H1 (cell line): Measurements from ENCODE around the gene GNB5. TPM values are rescaled to one million over a fixed set of nuclear protein-coding genes. Genes with fewer than 3 reads are reported as not detected.

Experiments used
- ATF2 ChIP-seq: IDR thresholded peaks from 2 replicates; pipeline ENCODE4 v1.6.1; 2012; ENCODE audit warnings: low read length, inconsistent platforms
- polyA plus RNA-seq, 7 experiments: library from polyadenylated mRNA; depleted of rRNA in 3 of 7; stranded (reverse) in 5 of 7; unstranded in 2 of 7; fragments of >200 nt in 5 of 7; fragments of 200-250 nt in 2 of 7; gene quantifications; 1 replicate in 5 of 7; 2 replicates in 1 of 7; 4 replicates in 1 of 7; pipeline versions ENCODE4 v1.2.1 to v1.2.3, GENCODE V29; 2011 to 2013; ENCODE audit warnings: missing spikeins in 2 of 7, mixed read lengths in 2 of 7
- total RNA-seq: library from RNA; stranded (reverse); fragmentation: NEBNext Ultra II Directional; extraction: Animal tissue kit (Norgen Biotek cat#: 25700); gene quantifications from 2 replicates; pipeline ENCODE4 v1.2.1, GENCODE V29; 2021

The GNB5 gene
- total and polyA plus RNA-seq, 2 of the 8 experiments (the other 6 are each of a cell fraction or from before 2014, with no cell fraction given): 21.7 to 42.5 TPM

GRCh38 chr15:52221730-52222129, 30.5 kb upstream of the GNB5 start (continued):
- TF ChIP-seq ATF2: no peak
